ENCODE results near the gene HNRNPA1.
A peak's percentile ranks its signal among the peaks of the same experiment; 100 is the strongest.

The HNRNPA1 gene

GRCh38 chr12:54240971-54241588 is 39.4 kb upstream of the HNRNPA1 start:
- H2AFZ ChIP-seq (ENCODE audit: low read length), result no peak overlapping the region
- H3K9me3 ChIP-seq (ENCODE audit: insufficient read depth, low read depth, low read length), result no peaks in the 10 kb centered on the region
- no peak overlapping the region for H3K4me3 ChIP-seq (ENCODE audit: low read length, poor library complexity, severe bottlenecking)
- no peaks in the 10 kb centered on the region for H3K4me1 ChIP-seq (ENCODE audit: insufficient read depth, low read length, poor library complexity, severe bottlenecking)
- no peaks in the 10 kb centered on the region for H3K27me3 ChIP-seq (ENCODE audit: insufficient read depth, low read length, poor library complexity, severe bottlenecking)
- H4K20me1 ChIP-seq (ENCODE audit: insufficient read depth, low read length, poor library complexity, severe bottlenecking), result no peaks in the 10 kb centered on the region
- H3F3A ChIP-seq (ENCODE audit: low read depth), result no peaks in the 10 kb centered on the region
- H3K4me2 ChIP-seq (ENCODE audit: low read depth, low read length, poor library complexity, severe bottlenecking), result no peak overlapping the region
- TF ChIP-seq CTCF (conservative IDR thresholded peaks at IDR 0.05; ENCODE audit: low read length) (no peak), EZH2phosphoT487 (IDR thresholded peaks at IDR 0.05; ENCODE audit: borderline replicate concordance) (no peak)
- peak overlapping the region; percentile 44 for H3K9ac ChIP-seq (ENCODE audit: low read depth, low read length, poor library complexity, severe bottlenecking)
- no peaks in the 10 kb centered on the region for H3K79me2 ChIP-seq (ENCODE audit: insufficient read depth, low read length)
- peaks cover 43% of the 10 kb centered on the region; the same call in 1 of the 2 replicates for H3K36me3 ChIP-seq (ENCODE audit: insufficient read depth, low read length)
- no peaks in the 10 kb centered on the region for H3K9me2 ChIP-seq (replicated peaks; ENCODE audit: low read depth, low read length)

DNA sequence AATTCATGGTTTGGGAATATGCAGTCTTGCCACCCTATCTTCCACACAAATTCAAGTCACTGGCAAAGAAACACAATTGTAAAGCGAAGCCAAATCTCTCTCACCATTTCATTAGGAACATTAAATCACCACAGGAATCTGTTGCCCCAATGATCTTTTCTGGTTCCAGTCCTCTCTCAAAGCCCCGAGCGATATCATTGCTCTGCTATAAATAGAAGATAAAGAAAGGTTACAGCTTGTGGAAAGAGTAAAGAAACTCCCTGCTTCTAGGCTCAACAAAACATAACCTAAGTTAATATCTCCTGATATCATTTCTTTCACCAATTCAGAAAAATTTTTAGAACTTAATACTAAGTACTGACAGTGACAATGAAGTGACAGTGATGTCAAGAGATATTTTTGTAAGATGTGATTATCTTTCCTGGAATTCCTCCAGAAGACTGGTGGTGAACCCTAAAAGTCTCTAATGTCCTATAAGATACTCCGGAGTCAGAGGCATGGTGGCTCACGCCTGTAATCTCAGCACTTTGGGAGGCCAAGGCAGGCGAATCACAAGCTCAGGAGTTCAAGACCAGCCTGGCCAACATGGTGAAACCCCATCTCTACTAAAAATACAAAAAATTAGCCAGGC is 34.4 kb upstream of the HNRNPA1 start:
- Histone ChIP-seq H3K36me3 (ENCODE audit: insufficient read depth, low read length) (peaks cover 53% of the 10 kb centered on the region; the same call in 1 of the 2 replicates), H2AFZ (ENCODE audit: low read length) (no peak overlapping the region), H3K9me3 (ENCODE audit: insufficient read depth, low read depth, low read length) (no peaks in the 10 kb centered on the region), H3K9ac (ENCODE audit: low read depth, low read length, poor library complexity, severe bottlenecking) (no peak overlapping the region), H3K9me2 (replicated peaks; ENCODE audit: low read depth, low read length) (no peaks in the 10 kb centered on the region), H3K79me2 (ENCODE audit: insufficient read depth, low read length) (no peaks in the 10 kb centered on the region), H3K4me3 (ENCODE audit: low read length, poor library complexity, severe bottlenecking) (no peak overlapping the region), H3K4me1 (ENCODE audit: insufficient read depth, low read length, poor library complexity, severe bottlenecking) (no peaks in the 10 kb centered on the region), H4K20me1 (ENCODE audit: insufficient read depth, low read length, poor library complexity, severe bottlenecking) (no peaks in the 10 kb centered on the region), H3K4me2 (ENCODE audit: low read depth, low read length, poor library complexity, severe bottlenecking) (no peak overlapping the region), H3K27me3 (ENCODE audit: insufficient read depth, low read length, poor library complexity, severe bottlenecking) (no peaks in the 10 kb centered on the region), H3F3A (ENCODE audit: low read depth) (no peaks in the 10 kb centered on the region)
- TF ChIP-seq EZH2phosphoT487 (IDR thresholded peaks at IDR 0.05; ENCODE audit: borderline replicate concordance) (no peak), CTCF (conservative IDR thresholded peaks at IDR 0.05; ENCODE audit: low read length) (no peak)

DNA sequence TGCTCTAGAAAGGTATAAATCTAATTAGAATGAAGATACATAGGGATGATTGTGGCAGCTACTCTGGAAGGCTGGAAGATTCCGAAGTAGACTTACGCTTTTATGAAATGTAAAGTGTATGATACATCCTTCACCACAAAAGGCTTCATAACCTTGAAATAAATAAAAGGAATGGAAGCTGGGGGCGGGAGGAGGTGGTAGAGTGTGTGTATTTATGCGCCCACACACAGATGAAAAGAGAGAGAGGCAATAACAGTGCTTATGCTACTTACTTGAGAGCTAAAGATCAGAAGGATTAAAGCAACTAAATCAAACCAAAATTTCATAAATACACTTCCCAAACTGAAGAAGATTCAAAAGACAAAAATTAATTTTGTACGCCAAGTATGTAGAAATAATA is 31.0 kb upstream of the HNRNPA1 start:
- Histone ChIP-seq H3K9ac (ENCODE audit: low read depth, low read length, poor library complexity, severe bottlenecking) (no peak overlapping the region), H3K79me2 (ENCODE audit: insufficient read depth, low read length) (no peaks in the 10 kb centered on the region), H3F3A (ENCODE audit: low read depth) (no peaks in the 10 kb centered on the region), H3K4me2 (ENCODE audit: low read depth, low read length, poor library complexity, severe bottlenecking) (no peak overlapping the region), H3K4me3 (ENCODE audit: low read length, poor library complexity, severe bottlenecking) (no peak overlapping the region), H3K27me3 (ENCODE audit: insufficient read depth, low read length, poor library complexity, severe bottlenecking) (no peaks in the 10 kb centered on the region), H2AFZ (ENCODE audit: low read length) (no peak overlapping the region), H4K20me1 (ENCODE audit: insufficient read depth, low read length, poor library complexity, severe bottlenecking) (no peaks in the 10 kb centered on the region), H3K4me1 (ENCODE audit: insufficient read depth, low read length, poor library complexity, severe bottlenecking) (no peaks in the 10 kb centered on the region), H3K36me3 (ENCODE audit: insufficient read depth, low read length) (peaks cover 65% of the 10 kb centered on the region; the same call in 1 of the 2 replicates), H3K9me3 (ENCODE audit: insufficient read depth, low read depth, low read length) (no peaks in the 10 kb centered on the region), H3K9me2 (replicated peaks; ENCODE audit: low read depth, low read length) (no peaks in the 10 kb centered on the region)
- TF ChIP-seq EZH2phosphoT487 (IDR thresholded peaks at IDR 0.05; ENCODE audit: borderline replicate concordance) (no peak), CTCF (conservative IDR thresholded peaks at IDR 0.05; ENCODE audit: low read length) (no peak)
